Left lung (tissue), 10 donors: ENCODE results near the gene TNS3. TPM values are rescaled to one million over a fixed set of nuclear protein-coding genes. Genes with fewer than 3 reads are reported as not detected.
A peak's percentile ranks its signal among the peaks of the same experiment; 100 is the strongest.

Source experiments
- ATAC-seq: fragments of 200-7000 bp; cut with Tn5 transposase; one replicate; pipeline ENCODE4 v1.9.1; 2020; ENCODE audit warnings: moderate library complexity
- DNase-seq, 4 donors: peaks; one replicate each; pipeline ENCODE4 v3.0.0-alpha.2; 2013 to 2020
- H3K27ac ChIP-seq, 2 donors: fragments of 200-600 bp; sonication (generic) in 1 of 2; one replicate each; pipeline versions ENCODE4 v1.5.0 to v1.8.0; 2020 to 2021
- H3K27me3 ChIP-seq, 2 donors: fragments of 200-600 bp; sonication (generic) in 1 of 2; one replicate each; pipeline versions ENCODE4 v1.5.0 to v1.8.0; 2020 to 2021
- H3K36me3 ChIP-seq, 2 donors: fragments of 200-600 bp; sonication (generic) in 1 of 2; one replicate each; pipeline versions ENCODE4 v1.5.0 to v1.8.0; 2020 to 2021
- H3K4me1 ChIP-seq, 2 donors: fragments of 200-600 bp; one replicate each; pipeline ENCODE4 v1.8.0; 2021
- H3K4me3 ChIP-seq, 2 donors: fragments of 200-600 bp; sonication (generic) in 1 of 2; one replicate each; pipeline versions ENCODE4 v1.5.0 to v1.8.0; 2020 to 2021; ENCODE audit warnings: mild to moderate bottlenecking in 1 of 2
- H3K9me3 ChIP-seq, 2 donors: fragments of 200-600 bp; sonication (generic) in 1 of 2; one replicate each; pipeline versions ENCODE4 v1.5.0 to v1.8.0; 2020 to 2021
- CTCF ChIP-seq, 2 donors: fragments of 200-600 bp; sonication (generic) in 1 of 2; IDR thresholded peaks; one replicate each; pipeline versions ENCODE4 v1.5.0 to v1.8.0; 2021; ENCODE audit warnings: antibody characterized with exemption in 2 of 2
- intact Hi-C, 2 donors: fragments of 100-400 bp; cut with DNase I; formaldehyde crosslinking; loops; one replicate each; pipeline versions ENCODE4 v1.11.2 to v1.14.2; 2022
- polyA plus RNA-seq, 6 donors: library from polyadenylated mRNA; unstranded; fragments of 120-200 nt; gene quantifications; one replicate each; pipeline ENCODE4 v1.2.1, GENCODE V29; 2013; ENCODE audit not compliant: insufficient read length in 6 of 6
- total RNA-seq, 2 donors: library from RNA; stranded (reverse); fragmentation: NEBNext Ultra II Directional; extraction: Animal tissue kit (Norgen Biotek cat#: 25700); gene quantifications; one replicate each; pipeline ENCODE4 v1.2.1, GENCODE V29; 2021
- donor health status: DM: no; HTN: yes; CAD: no.
- donor health status: DM: no; HTN: no; CAD: no.

Gene TNS3
- total and polyA plus RNA-seq, 8 donors: 86.3 to 151 (median 97.8) TPM

GRCh38 chr7:47225387-47226131 is 356.4 kb downstream of the TNS3 start:
- Histone ChIP-seq H3K27me3 (no peaks in the 10 kb centered on the region), H3K4me3 (no peak overlapping the region), H3K9me3 (no peaks in the 10 kb centered on the region), H3K36me3 (no peaks in the 10 kb centered on the region), H3K27ac (no peak overlapping the region), H3K4me1 (peaks cover 0 to 10% of the 10 kb centered on the region in 2 donors)
- peak; percentile 40 for ATAC-seq
- intact Hi-C loops: no loop called here
- DNase-seq: no peak
- TF ChIP-seq CTCF (IDR thresholded peaks at IDR 0.05): no peak
